BLaER1 (cell line): ENCODE results near the gene NOS1.

Source experiments
- H3K27ac ChIP-seq: shearing (Covaris generic); formaldehyde crosslinking; 2 replicates; pipeline ENCODE4 v1.8.1; 2022
- H3K27me3 ChIP-seq: shearing (Covaris generic); formaldehyde crosslinking; 2 replicates; pipeline ENCODE4 v1.8.1; 2022
- H3K36me3 ChIP-seq: shearing (Covaris generic); formaldehyde crosslinking; 2 replicates; pipeline ENCODE4 v1.8.1; 2022
- H3K4me1 ChIP-seq: shearing (Covaris generic); formaldehyde crosslinking; 2 replicates; pipeline ENCODE4 v1.8.1; 2022
- H3K4me2 ChIP-seq: shearing (Covaris generic); formaldehyde crosslinking; 2 replicates; pipeline ENCODE4 v1.8.1; 2022
- H3K4me3 ChIP-seq: shearing (Covaris generic); formaldehyde crosslinking; 2 replicates; pipeline ENCODE4 v1.8.1; 2022
- H3K9ac ChIP-seq: shearing (Covaris generic); formaldehyde crosslinking; 2 replicates; pipeline ENCODE4 v1.8.1; 2022
- H3K9me3 ChIP-seq: shearing (Covaris generic); formaldehyde crosslinking; 2 replicates; pipeline ENCODE4 v1.8.1; 2022
- H4K20me1 ChIP-seq: shearing (Covaris generic); formaldehyde crosslinking; 2 replicates; pipeline ENCODE4 v1.8.1; 2022
- Cebpa-rat ChIP-seq: shearing (Covaris generic); IDR thresholded peaks from 2 replicates; pipeline ENCODE4 v1.8.1; 2022

Gene NOS1

GRCh38 chr12:117334855-117335587 lies 26.4 kb downstream of the NOS1 start:
- no peak for TF ChIP-seq Cebpa-rat
- Histone ChIP-seq H4K20me1 (no peaks in the 10 kb centered on the region), H3K4me3 (no peak overlapping the region), H3K4me2 (no peak overlapping the region), H3K9ac (no peak overlapping the region), H3K4me1 (peaks cover 54% of the 10 kb centered on the region), H3K27ac (no peak overlapping the region), H3K9me3 (no peaks in the 10 kb centered on the region), H3K27me3 (no peaks in the 10 kb centered on the region), H3K36me3 (no peaks in the 10 kb centered on the region)

GRCh38 chr12:117334051-117334450 lies 27.4 kb downstream of the NOS1 start:
- H3K4me1 ChIP-seq = peaks cover 50% of the 10 kb centered on the region
- H3K9me3 ChIP-seq = no peaks in the 10 kb centered on the region
- no peak overlapping the region for H3K9ac ChIP-seq
- no peaks in the 10 kb centered on the region for H3K36me3 ChIP-seq
- no peak overlapping the region for H3K4me3 ChIP-seq
- H4K20me1 ChIP-seq = no peaks in the 10 kb centered on the region
- no peaks in the 10 kb centered on the region for H3K27me3 ChIP-seq
- TF ChIP-seq Cebpa-rat = no peak
- H3K27ac ChIP-seq = no peak overlapping the region
- H3K4me2 ChIP-seq = peak overlapping the region; percentile 50

- peak; percentile 63; the same call in 1 of the 2 replicates for TF ChIP-seq Cebpa-rat
- no peaks in the 10 kb centered on the region for H4K20me1 ChIP-seq
- no peak overlapping the region for H3K4me3 ChIP-seq
- no peak overlapping the region for H3K9ac ChIP-seq
- H3K27ac ChIP-seq = no peak overlapping the region
- no peaks in the 10 kb centered on the region for H3K27me3 ChIP-seq
- H3K36me3 ChIP-seq = no peaks in the 10 kb centered on the region
- peak overlapping the region; percentile 50 for H3K4me2 ChIP-seq
- no peaks in the 10 kb centered on the region for H3K9me3 ChIP-seq
- peaks cover 43% of the 10 kb centered on the region for H3K4me1 ChIP-seq
These were observed 28.0 kb downstream of the NOS1 start for GRCh38 chr12:117333331-117333881.

- no peaks in the 10 kb centered on the region for H3K9me3 ChIP-seq
- no peaks in the 10 kb centered on the region for H3K27me3 ChIP-seq
- H3K27ac ChIP-seq = no peak overlapping the region
- H3K4me3 ChIP-seq = no peak overlapping the region
- H3K4me1 ChIP-seq = peaks cover 35% of the 10 kb centered on the region
- no peak for TF ChIP-seq Cebpa-rat
- H4K20me1 ChIP-seq = no peaks in the 10 kb centered on the region
- peak overlapping the region; percentile 43 for H3K4me2 ChIP-seq
- no peak overlapping the region for H3K9ac ChIP-seq
- no peaks in the 10 kb centered on the region for H3K36me3 ChIP-seq
These were observed 29.7 kb downstream of the NOS1 start for GRCh38 chr12:117331691-117332090.

GRCh38 chr12:117330441-117331113 lies 30.8 kb downstream of the NOS1 start:
- Histone ChIP-seq H3K36me3 (no peaks in the 10 kb centered on the region), H3K27me3 (no peaks in the 10 kb centered on the region), H3K9ac (no peak overlapping the region), H4K20me1 (no peaks in the 10 kb centered on the region), H3K4me1 (peaks cover 35% of the 10 kb centered on the region), H3K27ac (no peak overlapping the region), H3K4me2 (peak overlapping the region; percentile 43), H3K4me3 (no peak overlapping the region), H3K9me3 (no peaks in the 10 kb centered on the region)
- no peak for TF ChIP-seq Cebpa-rat

GRCh38 chr12:117329756-117330155 lies 31.7 kb downstream of the NOS1 start:
- no peak overlapping the region for H3K27ac ChIP-seq
- H3K9ac ChIP-seq = no peak overlapping the region
- H3K4me1 ChIP-seq = peaks cover 35% of the 10 kb centered on the region
- no peak overlapping the region for H3K4me2 ChIP-seq
- H3K27me3 ChIP-seq = no peaks in the 10 kb centered on the region
- H3K4me3 ChIP-seq = no peak overlapping the region
- H3K9me3 ChIP-seq = no peaks in the 10 kb centered on the region
- H4K20me1 ChIP-seq = no peaks in the 10 kb centered on the region
- TF ChIP-seq Cebpa-rat = no peak
- no peaks in the 10 kb centered on the region for H3K36me3 ChIP-seq

GRCh38 chr12:117328556-117329100 lies 32.8 kb downstream of the NOS1 start:
- Histone ChIP-seq H3K4me2 (no peak overlapping the region), H3K4me1 (peaks cover 30% of the 10 kb centered on the region), H3K27me3 (no peaks in the 10 kb centered on the region), H3K9me3 (no peaks in the 10 kb centered on the region), H3K27ac (no peak overlapping the region), H4K20me1 (no peaks in the 10 kb centered on the region), H3K9ac (no peak overlapping the region), H3K4me3 (no peak overlapping the region), H3K36me3 (no peaks in the 10 kb centered on the region)
- TF ChIP-seq Cebpa-rat = no peak

- Histone ChIP-seq H4K20me1 (no peaks in the 10 kb centered on the region), H3K9ac (no peak overlapping the region), H3K27me3 (no peaks in the 10 kb centered on the region), H3K36me3 (no peaks in the 10 kb centered on the region), H3K4me2 (no peak overlapping the region), H3K9me3 (no peaks in the 10 kb centered on the region), H3K4me3 (no peak overlapping the region), H3K4me1 (no peaks in the 10 kb centered on the region), H3K27ac (no peak overlapping the region)
- TF ChIP-seq Cebpa-rat = no peak
These were observed 39.0 kb downstream of the NOS1 start for GRCh38 chr12:117322428-117322827.

- H3K4me3 ChIP-seq = no peak overlapping the region
- H3K9ac ChIP-seq = no peak overlapping the region
- no peaks in the 10 kb centered on the region for H3K36me3 ChIP-seq
- H4K20me1 ChIP-seq = no peaks in the 10 kb centered on the region
- H3K27me3 ChIP-seq = no peaks in the 10 kb centered on the region
- H3K4me1 ChIP-seq = no peaks in the 10 kb centered on the region
- H3K27ac ChIP-seq = no peak overlapping the region
- H3K4me2 ChIP-seq = no peak overlapping the region
- no peak for TF ChIP-seq Cebpa-rat
- peaks cover 6% of the 10 kb centered on the region for H3K9me3 ChIP-seq
These were observed 39.9 kb downstream of the NOS1 start for GRCh38 chr12:117321572-117321971.

GRCh38 chr12:117318591-117318990 lies 42.8 kb downstream of the NOS1 start:
- Histone ChIP-seq H3K4me1 (peaks cover 11% of the 10 kb centered on the region), H3K9ac (no peak overlapping the region), H3K9me3 (peaks cover 15% of the 10 kb centered on the region), H3K4me3 (no peak overlapping the region), H3K27me3 (no peaks in the 10 kb centered on the region), H3K4me2 (no peak overlapping the region), H4K20me1 (no peaks in the 10 kb centered on the region), H3K27ac (no peak overlapping the region), H3K36me3 (no peaks in the 10 kb centered on the region)
- TF ChIP-seq Cebpa-rat = no peak
